Glutamatergic neuron (in vitro differentiated cells): ENCODE measurements around the gene SMARCA1. TPM values are rescaled to one million over a fixed set of nuclear protein-coding genes. Genes with fewer than 3 reads are reported as not detected.

Experiments
- DNase-seq: peaks from one replicate; pipeline ENCODE4 v3.0.0; 2022
- H3K27ac Mint-ChIP-seq: one replicate; pipeline ENCODE4 v1.8.0; 2020; ENCODE audit warnings: mild to moderate bottlenecking, mixed read lengths, inconsistent platforms; ENCODE audit not compliant: unreplicated experiment
- H3K27me3 Mint-ChIP-seq: one replicate; pipeline ENCODE4 v1.8.0; 2020; ENCODE audit warnings: mild to moderate bottlenecking, moderate library complexity, mixed read lengths, inconsistent platforms; ENCODE audit not compliant: unreplicated experiment
- H3K36me3 Mint-ChIP-seq: one replicate; pipeline ENCODE4 v1.8.0; 2020; ENCODE audit warnings: mild to moderate bottlenecking, mixed read lengths, inconsistent platforms; ENCODE audit not compliant: unreplicated experiment
- H3K4me1 Mint-ChIP-seq: one replicate; pipeline ENCODE4 v1.8.0; 2020; ENCODE audit warnings: mild to moderate bottlenecking, low read depth, mixed read lengths, inconsistent platforms; ENCODE audit not compliant: unreplicated experiment
- H3K4me3 Mint-ChIP-seq: one replicate; pipeline ENCODE4 v1.8.0; 2020; ENCODE audit warnings: mild to moderate bottlenecking, mixed read lengths, inconsistent platforms; ENCODE audit not compliant: unreplicated experiment
- H3K9me3 Mint-ChIP-seq: one replicate; pipeline ENCODE4 v1.8.0; 2020; ENCODE audit warnings: mild to moderate bottlenecking, moderate library complexity, mixed read lengths, inconsistent platforms; ENCODE audit not compliant: unreplicated experiment
- long read RNA-seq: library from polyadenylated mRNA; unstranded; transcript quantifications from one replicate; pipeline ENCODE4 v2.0.0, GENCODE V29; 2020; ENCODE audit not compliant: unreplicated experiment
- total RNA-seq: library from RNA; stranded (reverse); fragmentation: NEBNext Ultra II Directional; extraction: Animal tissue kit (Norgen Biotek cat#: 25700); gene quantifications from one replicate; pipeline ENCODE4 v1.2.1, GENCODE V29; 2021; ENCODE audit not compliant: unreplicated experiment
- TF ChIP-seq, protein P1 (sequence below): fragments of 200-600 bp; sonication (generic); IDR thresholded peaks from one replicate; pipeline ENCODE4 v1.5.0; 2021; ENCODE audit not compliant: partially characterized antibody, unreplicated experiment

Gene SMARCA1, protein sequence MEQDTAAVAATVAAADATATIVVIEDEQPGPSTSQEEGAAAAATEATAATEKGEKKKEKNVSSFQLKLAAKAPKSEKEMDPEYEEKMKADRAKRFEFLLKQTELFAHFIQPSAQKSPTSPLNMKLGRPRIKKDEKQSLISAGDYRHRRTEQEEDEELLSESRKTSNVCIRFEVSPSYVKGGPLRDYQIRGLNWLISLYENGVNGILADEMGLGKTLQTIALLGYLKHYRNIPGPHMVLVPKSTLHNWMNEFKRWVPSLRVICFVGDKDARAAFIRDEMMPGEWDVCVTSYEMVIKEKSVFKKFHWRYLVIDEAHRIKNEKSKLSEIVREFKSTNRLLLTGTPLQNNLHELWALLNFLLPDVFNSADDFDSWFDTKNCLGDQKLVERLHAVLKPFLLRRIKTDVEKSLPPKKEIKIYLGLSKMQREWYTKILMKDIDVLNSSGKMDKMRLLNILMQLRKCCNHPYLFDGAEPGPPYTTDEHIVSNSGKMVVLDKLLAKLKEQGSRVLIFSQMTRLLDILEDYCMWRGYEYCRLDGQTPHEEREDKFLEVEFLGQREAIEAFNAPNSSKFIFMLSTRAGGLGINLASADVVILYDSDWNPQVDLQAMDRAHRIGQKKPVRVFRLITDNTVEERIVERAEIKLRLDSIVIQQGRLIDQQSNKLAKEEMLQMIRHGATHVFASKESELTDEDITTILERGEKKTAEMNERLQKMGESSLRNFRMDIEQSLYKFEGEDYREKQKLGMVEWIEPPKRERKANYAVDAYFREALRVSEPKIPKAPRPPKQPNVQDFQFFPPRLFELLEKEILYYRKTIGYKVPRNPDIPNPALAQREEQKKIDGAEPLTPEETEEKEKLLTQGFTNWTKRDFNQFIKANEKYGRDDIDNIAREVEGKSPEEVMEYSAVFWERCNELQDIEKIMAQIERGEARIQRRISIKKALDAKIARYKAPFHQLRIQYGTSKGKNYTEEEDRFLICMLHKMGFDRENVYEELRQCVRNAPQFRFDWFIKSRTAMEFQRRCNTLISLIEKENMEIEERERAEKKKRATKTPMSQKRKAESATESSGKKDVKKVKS
- total RNA-seq: 55.7 TPM
- long read RNA-seq, transcript SMARCA1-203 (24 exons, 3,948 nt): major isoform, 7 of 21 reads
- long read RNA-seq, partial matches to known transcripts: 9 of 21 reads
- long read RNA-seq, other reads (novel, unspliced or antisense): 4 of 21 reads

DNA sequence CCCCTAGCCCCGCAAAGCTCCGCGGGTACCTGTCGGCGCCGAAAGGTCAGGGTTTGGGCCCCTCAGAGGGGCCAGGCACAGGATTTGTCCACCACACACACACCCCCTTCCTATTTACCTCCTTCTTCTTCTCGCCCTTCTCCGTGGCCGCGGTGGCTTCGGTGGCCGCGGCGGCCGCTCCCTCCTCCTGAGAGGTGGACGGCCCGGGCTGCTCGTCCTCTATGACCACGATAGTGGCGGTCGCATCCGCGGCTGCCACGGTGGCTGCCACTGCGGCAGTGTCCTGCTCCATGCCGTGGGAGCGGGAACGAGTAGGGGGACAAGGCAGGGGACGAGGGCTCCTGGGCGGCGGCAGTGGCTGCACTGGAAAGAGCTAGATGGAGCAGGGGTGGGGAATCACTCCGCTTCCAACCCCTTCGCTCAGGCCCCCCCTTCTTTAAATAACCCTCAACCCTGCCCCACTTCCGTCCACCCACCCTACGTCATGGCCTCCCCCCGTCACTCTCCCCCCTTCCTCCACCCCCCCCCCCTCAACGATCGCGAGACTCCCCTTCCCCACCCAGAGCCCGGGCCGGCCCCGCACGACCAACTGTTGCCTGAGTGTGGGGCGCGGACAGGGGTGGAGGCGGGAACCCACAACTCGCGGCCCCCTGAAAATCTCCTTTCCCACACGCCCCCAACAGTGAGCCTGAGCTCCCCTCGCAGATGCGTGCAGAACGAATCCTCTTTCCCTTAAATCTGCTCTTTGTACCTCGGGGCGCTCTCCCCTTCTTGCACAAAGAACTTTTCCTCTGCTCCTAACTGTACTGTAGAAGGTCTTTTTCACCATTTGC lies at the start of gene SMARCA1:
Gene SMARCA1 (minus strand): TSS at position 412 of the 833 bp plus-strand sequence. CDS start 120 bp downstream, at position 292.
- Mint-ChIP-seq H3K36me3 (no peaks in the 10 kb centered on the region), H3K27me3 (peaks cover 4% of the 10 kb centered on the region), H3K27ac (peak within 1 kb of the TSS; percentile 84), H3K4me1 (peaks cover 3% of the 10 kb centered on the region), H3K4me3 (peak within 1 kb of the TSS; percentile 91), H3K9me3 (peaks cover 4% of the 10 kb centered on the region)
- TF ChIP-seq, protein P1, sequence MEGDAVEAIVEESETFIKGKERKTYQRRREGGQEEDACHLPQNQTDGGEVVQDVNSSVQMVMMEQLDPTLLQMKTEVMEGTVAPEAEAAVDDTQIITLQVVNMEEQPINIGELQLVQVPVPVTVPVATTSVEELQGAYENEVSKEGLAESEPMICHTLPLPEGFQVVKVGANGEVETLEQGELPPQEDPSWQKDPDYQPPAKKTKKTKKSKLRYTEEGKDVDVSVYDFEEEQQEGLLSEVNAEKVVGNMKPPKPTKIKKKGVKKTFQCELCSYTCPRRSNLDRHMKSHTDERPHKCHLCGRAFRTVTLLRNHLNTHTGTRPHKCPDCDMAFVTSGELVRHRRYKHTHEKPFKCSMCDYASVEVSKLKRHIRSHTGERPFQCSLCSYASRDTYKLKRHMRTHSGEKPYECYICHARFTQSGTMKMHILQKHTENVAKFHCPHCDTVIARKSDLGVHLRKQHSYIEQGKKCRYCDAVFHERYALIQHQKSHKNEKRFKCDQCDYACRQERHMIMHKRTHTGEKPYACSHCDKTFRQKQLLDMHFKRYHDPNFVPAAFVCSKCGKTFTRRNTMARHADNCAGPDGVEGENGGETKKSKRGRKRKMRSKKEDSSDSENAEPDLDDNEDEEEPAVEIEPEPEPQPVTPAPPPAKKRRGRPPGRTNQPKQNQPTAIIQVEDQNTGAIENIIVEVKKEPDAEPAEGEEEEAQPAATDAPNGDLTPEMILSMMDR: no peak
- peak; percentile 55 for DNase-seq

DNA sequence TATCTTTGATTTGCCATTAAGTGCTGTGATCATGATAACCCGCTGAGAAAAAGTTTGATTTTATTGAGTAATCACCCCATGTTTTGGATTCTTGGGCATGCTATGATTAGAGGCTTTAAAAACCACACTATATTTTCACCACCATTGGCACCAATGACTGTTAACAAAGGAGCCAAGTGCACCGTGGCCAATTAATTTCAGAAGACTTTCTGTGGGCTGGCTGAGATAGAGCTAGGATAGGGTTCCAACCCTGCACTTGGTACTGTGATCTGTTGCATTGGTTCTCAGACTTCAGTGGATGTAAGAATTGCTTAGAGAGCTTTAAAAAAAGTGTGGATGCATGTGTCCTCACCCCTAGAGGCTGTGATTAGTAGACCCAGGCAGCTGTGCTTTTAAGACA lies 49.1 kb upstream of the SMARCA1 start:
- no peak overlapping the region for H3K4me3 Mint-ChIP-seq
- no peaks in the 10 kb centered on the region for H3K27me3 Mint-ChIP-seq
- H3K27ac Mint-ChIP-seq: no peak overlapping the region
- H3K9me3 Mint-ChIP-seq: peaks cover 1% of the 10 kb centered on the region
- no peak for DNase-seq
- TF ChIP-seq, protein P1: no peak
- H3K36me3 Mint-ChIP-seq: no peaks in the 10 kb centered on the region
- H3K4me1 Mint-ChIP-seq: peaks cover 7% of the 10 kb centered on the region

DNA sequence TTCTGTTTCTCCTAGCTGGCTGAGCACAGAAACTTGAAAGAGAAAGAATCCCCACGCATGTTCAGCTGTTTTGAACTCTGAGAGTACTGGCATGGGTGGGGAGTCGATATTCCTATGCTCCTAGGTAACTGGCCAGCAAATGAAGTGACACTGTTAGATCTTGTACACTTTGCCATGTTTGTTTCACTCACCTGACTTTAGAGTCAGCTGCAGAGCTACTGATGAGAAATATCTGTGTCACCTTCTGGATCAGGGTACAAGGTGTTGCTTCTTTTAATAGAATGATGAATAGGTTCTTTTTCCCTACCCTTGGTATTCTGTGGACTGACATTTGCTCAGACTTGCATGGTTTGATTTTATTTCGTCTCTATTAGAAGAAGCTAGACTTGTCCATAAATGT lies 45.1 kb upstream of the SMARCA1 start:
- no peak overlapping the region for H3K4me3 Mint-ChIP-seq
- peaks cover 5% of the 10 kb centered on the region for H3K36me3 Mint-ChIP-seq
- H3K27ac Mint-ChIP-seq: no peak overlapping the region

DNA sequence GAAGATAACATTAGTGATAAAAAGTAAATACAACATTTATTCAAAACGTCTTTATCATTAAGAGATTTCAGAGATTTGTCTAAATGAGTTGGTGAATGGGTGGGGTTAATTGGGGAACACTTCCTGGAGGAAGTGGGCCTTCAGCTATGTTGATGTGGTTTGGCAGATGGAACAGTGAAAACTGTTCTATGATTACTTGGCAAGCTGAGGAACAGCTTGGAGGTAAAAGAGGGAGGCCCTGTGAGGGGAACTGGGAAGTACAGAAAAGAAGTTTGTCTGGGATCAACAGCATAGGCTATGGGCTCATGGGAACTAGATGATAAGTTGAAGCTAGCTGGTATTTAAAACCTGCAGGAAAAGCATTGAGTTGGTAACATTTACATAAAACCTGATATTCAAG lies 42.8 kb upstream of the SMARCA1 start:
- H3K9me3 Mint-ChIP-seq: no peaks in the 10 kb centered on the region
- peaks cover 9% of the 10 kb centered on the region for H3K36me3 Mint-ChIP-seq
- H3K27ac Mint-ChIP-seq: no peak overlapping the region
- TF ChIP-seq, protein P1: no peak
- H3K27me3 Mint-ChIP-seq: no peaks in the 10 kb centered on the region
- no peak for DNase-seq
- peaks cover 7% of the 10 kb centered on the region for H3K4me1 Mint-ChIP-seq
- no peak overlapping the region for H3K4me3 Mint-ChIP-seq

More for the DNA sequence above, 45.1 kb upstream of the SMARCA1 start:
- TF ChIP-seq, protein P1: no peak
- DNase-seq: no peak
- peaks cover 7% of the 10 kb centered on the region for H3K4me1 Mint-ChIP-seq
- H3K27me3 Mint-ChIP-seq: no peaks in the 10 kb centered on the region
- peaks cover 1% of the 10 kb centered on the region for H3K9me3 Mint-ChIP-seq
